ENCODE measurements around the gene MFNG.
A peak's percentile ranks its signal among the peaks of the same experiment; 100 is the strongest.

The MFNG gene

DNA sequence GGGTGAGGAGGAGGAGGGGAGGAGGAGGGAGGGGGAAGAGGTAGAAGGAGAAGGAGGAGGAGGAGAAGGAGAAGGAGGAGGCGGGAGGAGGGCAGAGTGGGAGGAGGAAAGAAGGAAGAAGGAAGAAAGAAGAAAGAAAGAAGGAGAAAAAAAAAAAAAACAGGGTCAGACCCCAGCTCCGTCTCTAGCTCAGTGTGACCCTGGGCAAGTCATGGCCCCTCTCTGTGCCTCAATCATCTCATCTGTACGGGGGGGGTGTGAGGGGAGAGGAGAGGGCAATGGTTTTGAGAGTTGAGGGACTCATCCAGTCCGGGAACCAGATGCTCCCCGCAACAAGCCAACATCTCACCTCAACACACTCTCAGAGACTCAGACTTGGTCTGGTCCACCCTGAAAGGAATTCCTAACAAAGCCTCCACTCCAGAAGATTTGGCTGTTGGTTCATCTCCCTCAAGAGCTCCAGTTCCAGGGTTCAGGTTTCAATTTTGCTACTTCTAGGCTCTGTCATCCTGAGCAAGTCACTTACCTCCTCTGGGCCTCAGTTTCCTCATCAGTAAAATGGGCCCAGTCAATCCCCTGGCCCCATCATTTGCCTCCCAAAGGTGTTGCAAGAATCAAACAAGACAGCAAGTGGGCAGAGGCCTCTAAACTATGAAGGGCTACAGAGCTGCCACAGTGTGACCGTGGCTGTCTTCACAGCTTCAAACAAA is 25.4 kb upstream of the MFNG start:
- DNase-seq (ENCODE audit: low read depth) = no peak

DNA sequence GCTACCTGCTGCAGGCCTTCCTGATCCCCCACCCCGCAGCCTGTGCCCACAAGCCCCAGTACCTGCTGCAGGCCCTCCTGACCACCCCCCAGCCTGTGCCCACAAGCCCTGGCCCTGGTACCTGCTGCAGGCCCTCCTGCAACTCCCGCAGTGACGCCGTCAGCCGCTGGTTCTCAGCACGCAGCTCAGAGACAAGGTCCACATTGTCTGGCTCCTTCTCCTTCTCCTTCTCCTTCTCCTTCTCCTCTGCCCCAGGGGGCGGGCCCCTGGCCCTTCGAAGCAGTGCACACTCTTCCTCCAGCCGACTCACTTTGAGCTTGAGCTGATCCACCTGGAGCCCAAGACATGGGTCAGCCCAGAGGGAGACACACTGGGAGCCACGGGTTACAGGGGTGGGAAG is 23.9 kb upstream of the MFNG start:
- DNase-seq (ENCODE audit: low read depth) = no peak

DNA sequence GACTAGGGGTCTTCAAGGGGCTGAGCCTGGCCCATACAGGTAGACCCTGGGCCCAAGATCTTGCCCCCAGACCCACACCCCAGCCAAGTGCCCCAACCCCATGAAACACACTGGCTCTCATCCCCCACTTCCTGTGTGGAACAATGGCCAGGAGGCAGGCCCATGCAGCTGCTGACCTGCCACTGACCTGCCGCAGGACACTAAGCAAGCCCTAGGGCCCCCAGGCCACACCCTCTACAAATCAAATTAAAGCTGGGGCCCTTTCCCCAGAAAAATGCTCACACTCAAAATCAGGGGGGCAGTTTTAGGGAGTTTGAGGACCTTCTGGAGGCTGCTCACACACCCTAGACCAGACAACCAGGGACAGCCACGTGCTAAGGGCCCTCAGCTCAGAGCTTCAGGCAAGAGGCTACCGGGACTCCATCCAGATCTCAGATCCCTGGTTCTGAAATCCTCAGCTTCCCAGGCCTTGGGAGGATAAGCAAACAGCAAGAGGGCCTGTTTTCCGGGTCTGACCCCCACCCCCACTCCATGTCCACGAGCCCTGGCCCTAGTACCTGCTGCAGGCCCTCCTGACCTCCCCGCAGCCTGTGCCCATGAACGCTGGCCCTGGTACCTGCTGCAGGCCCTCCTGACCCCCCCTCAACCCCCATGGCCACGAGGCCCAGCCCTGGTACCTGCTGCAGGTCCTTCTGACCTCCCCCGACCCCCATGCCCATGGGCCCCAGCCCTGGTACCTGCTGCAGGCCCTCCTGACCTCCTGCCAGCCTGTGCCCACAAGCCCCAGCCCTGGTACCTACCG is 23.1 kb upstream of the MFNG start:
- DNase-seq (ENCODE audit: low read depth) = no peak

DNA sequence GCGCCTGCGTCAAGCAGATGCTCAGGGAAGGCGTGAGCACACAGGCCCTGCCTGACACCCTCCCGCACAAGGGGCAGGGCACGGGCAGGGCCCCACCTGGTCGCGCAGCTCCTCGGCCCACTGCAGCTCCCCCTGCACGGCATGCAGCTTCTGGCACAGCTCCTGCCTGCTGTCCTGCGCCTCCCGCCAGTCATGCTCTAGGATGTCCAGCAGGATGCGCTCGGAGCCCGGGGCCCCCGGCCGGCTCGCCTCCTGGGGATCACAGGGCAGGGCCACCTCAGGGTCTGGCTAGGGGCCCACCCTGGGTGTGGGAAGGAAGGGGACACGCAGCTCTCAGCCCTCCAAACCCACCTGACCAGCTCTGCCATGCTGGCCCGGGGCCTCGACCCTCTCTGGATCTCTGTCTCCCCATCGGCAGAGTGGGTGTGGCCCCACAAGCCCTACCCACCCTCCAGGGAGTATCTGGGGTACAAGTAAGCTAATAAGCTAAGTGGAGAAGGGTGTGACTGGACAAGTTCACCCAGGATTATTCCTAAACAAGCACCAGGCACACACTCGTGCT is 22.3 kb upstream of the MFNG start:
- DNase-seq (ENCODE audit: low read depth) = no peak

DNA sequence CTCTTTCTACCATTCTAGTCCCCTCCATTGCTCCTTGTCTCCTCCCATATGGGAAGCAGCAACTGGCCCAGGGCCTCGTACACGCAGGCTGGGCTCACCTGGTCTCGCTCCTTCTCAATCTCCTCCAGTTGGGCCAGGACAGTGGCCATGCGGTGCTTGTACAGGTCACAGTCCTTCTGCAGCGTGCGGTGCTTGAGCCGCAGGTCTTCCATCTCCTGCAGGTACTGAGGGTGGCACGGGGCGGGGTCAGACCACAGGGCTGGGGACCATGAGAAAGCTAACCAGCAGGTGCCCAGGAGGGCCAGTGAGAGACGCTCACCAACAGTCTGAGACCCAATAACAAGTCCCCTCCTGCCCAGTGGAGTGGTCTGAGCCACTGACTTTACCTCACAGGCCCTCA is 21.5 kb upstream of the MFNG start:
- DNase-seq (ENCODE audit: low read depth) = no peak

DNA sequence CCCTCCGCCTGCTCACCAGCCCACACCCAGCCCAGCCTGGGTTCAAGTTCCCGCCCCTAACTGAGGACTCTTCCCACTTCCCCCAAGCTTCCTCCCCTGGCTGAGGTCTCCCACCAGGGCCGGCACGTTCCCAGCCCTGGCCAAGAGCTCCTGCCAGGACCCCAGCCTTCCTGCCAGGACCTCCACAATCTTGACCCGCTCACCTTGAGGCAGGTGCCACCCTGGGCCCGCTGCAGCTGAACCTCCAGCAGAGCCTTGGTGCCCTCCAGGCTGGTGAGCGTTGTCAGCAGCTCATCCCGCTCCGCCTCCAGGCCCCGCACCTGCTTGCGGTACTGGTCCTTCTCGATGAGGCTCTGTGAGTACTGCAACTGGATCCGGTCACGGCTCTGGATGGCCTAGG is 19.8 kb upstream of the MFNG start:
- DNase-seq (ENCODE audit: low read depth) = no peak

DNA sequence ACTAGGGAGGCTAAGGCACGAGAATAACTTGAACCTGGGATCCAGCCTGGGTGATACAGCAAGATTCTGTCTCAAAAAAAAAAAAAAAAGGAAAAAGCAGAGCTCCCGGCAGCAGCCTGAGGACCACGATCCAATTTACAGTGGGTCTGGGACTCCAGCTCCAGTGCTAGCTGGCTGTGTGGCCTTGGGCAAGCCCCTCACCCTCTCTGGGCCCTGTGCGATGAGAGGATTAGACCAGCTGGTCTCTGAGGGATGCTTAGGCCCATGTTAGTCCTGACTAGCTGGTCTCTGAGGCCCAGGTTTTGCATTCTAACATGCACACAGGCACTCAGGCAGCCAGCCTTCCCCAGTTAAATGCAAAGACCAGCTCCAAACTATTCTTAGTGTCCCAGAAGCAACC is 19.4 kb upstream of the MFNG start:
- DNase-seq (ENCODE audit: low read depth) = no peak

DNA sequence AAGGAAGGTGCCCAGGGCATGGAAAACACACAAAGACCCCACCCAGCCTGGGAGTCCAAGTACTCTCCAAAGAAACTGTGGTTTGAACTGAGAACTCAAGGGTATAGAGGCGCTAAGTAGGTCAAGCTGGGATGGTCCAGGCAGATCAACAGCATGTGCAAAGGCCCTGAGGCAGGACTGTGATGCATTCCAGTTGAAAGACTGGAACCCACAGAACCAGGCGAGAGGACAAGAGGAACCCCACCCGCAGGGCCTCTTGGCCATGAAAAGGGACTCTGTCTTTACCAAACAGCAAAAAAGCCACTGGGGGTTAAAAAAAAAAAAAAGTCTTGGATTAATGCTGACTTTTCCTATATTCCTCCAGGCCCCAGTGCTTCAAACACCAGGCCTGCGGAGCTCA is 18.8 kb upstream of the MFNG start:
- DNase-seq (ENCODE audit: low read depth) = no peak

DNA sequence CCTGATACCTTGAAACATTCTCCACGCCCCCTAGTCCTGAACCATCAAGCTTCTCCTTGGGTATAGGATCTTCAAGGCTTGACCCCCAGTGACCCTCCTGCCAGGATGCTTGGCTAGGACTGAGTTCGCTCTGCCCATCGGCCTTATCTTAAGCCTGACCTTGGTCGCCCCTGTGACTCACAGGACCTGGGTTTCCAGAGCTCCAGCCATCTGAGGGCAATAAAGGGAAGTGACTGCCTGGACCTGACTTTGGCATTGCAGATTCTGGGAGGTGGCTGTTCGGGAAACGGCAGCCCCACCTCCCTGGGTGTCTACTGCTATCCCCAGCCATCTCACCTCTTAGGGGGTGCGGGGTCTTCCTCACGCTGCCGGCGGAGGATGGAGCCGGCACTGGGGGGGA is 17.7 kb upstream of the MFNG start:
- DNase-seq (ENCODE audit: low read depth) = no peak

DNA sequence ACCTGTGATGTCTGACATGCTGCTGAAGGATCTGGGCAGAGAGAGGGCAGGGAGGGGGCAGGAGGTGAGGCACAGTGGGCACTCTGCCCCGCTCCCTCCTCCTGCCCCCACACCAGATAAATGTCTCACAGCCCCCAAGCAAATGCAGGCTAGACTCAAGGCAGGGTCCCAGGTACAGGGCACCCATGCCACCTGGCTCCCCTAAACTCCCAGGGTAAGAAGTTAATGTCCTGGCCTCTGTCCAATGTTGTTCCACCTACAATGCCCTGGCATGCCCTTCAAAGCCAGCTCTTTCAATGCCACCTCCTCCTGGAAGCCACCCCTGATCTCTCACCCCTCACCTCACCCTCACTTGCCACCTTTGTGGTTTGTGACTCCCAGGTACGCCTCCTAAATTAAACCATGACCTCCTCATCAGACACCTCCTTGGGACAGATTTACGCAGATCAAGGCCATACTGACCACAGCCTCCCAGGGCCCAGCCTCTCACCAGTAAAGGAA is 17.0 kb upstream of the MFNG start:
- no peak for DNase-seq (ENCODE audit: low read depth)

DNA sequence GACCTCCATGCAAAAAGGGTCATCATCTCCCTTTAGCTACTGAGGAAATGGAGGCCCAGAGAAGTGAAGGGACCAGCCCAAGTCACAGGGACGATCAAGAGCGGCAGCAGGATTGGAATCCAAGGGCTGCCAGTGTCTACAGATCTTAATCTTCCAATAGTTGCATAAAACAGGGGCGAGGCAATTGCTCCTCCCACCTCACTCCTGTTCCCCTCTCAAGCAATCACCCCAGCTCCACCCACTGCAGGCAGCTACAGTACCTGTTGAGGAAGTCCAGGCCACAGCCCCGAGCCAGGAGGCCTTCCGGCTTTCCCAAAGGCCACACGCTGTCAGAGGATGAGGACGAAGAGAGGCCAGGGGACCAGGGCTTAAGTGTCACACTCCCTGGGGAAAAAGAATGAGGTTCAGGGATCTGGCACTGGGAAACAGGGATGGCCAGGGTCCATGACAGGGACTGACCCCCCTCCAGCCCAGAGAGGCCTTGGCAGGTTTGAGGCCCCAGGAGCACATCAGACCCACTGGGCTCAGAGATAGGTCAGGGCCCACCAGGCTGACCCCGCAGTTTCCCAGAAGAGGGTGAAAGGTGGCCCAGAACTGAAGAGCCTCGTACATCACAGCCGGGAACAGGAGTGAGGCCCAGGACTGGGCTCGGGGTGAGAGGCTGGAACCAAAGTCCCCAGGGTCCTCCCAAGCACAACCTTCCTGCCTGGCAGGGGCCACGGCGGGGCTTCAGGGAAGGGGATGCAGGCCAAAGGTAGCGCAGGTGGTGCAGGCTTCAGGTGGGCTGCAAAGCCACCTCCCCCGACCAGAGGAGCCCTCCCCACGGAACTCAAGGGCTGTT is 16.4 kb upstream of the MFNG start:
- DNase-seq (ENCODE audit: low read depth) = no peak

DNA sequence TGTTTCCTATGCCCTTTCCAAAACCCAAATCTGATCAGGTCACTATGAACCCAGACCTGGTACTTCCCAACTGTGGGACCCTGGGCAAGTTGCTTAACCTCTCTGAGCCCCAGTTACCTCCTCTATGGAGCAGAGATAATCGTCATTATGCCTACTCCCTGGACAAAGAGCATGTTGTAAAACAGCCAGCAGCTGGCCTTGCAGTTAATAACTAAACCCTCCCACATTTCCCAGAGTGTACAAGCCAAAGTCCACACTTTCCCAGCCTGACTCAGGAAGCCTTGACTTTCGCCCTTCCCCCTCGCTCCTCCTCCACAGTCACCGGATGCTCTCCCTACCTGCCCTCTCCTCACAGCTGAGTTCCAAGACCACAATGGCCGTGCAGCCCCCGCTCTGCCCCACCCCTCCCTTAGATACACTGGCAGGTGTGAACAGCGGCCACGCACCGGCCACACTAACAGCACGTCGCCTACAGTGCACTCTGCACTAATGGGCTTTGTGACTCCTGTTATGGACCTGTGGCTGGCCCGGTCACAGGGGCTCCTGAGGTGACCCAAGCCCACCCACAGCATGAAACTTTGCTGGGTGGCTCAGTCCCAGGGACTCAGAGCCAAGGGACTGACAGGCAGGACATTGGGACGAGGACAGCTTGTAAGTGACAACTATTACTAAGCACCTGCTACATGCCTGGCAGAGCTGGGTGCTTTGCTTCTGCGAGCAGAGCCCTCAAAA is 15.6 kb upstream of the MFNG start:
- no peak for DNase-seq (ENCODE audit: low read depth)

DNA sequence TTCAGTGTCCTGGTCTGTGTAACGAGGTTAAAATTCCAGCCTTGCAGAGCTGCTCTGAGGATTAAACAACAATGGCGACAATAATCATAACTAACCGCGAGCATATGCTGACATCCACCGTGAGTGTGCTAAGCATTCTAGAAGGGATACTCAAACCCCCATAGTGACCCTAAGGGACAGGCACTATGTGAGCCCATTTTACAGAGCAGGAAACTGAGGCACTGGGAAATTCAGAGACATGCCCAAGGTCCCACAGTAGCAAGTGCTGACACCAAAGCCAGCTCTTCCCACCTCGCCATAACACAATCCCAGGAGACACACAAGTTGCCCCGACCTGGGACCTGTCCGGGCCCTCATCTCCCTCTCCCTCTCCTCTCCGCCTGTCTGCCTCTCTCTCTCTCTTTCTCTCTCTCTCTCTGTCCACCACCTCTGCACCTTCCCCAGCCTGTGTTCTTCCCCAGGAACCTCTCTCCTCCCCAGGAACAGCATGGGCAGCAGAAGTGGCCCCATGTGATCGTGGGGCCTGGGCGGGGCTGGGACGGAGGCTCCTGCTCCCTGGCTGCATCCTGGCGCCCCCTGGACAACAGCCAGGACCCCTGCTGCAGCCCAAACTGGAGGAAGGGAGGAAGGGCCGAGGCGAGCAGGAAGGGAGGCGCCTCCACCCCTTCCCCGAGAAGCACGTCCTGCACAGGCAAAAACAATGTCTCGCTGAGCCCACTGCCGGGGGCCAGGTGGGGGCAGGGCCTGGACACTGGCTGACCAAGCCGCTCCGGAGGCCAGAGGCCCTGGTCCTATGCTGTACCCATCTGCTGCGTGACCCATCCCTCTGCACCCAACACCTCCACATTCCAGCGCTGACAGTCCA is 14.8 kb upstream of the MFNG start:
- DNase-seq (ENCODE audit: low read depth) = no peak

DNA sequence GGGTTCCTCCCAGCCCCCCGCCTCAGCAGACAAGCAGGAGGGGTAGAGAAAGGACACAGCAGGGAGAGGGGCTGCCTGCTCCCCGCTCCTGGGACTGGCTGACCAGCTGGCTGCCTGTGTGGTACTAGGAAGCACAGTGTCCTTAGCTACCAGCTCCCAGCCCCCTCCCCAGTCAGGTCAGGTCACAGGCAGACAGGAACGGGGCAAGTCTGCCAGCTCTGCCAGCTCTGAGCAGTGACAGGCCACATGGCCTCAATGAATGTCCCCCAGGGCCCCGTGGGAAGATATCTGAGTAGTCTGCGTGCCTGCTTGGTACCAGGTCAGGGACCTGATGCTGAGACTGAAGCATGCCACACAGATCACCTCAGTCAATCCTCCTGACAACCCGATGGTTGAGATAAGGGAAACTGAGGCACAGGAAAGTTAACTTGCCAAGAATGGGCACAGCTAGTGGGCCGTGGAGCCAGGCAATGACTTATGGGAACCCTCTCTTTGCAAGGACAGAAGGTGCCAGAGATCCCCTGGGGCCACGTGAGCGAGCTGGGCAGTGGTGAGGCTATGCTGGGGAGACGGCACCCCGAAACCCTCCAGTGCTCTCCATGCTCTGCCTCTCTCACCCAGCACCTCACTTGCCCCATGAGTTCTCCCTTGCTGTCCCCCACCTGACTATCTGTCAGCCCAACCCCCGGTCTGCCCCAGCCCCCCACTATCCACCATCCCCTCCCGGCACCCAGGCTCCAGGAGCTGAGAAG is 13.8 kb upstream of the MFNG start:
- DNase-seq (ENCODE audit: low read depth) = no peak

DNA sequence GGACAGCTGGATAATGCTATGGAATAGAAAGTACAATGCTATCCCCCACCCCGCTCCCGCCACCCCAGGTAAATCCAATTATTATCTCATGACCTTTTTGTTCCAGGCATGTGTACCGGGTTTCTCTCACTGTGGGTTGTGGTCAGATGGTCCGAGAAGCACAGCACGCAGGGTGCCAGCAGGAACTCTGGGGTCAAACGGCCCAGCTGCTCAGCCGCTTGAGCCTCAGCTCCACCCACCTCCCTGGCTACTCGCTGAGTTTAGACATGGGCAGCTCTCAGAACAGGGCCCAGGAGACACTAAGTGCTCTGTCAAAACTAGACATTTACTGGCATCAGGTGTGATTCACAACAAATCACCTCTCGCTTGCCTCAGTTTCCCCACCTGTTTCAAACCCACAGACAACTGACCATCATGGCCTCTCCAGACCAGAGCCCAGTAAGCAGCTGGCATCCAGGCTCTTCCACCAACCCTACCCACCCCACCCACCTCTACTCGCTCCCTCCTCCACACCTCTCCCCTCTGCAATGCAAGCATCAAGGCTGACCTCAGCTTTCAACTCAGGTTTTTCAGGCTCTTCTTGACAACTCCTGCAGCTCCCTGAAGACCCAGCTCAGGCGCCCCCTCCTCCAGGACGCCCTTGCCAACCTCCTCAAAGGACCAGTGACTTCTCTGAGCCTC is 13.0 kb upstream of the MFNG start:
- DNase-seq (ENCODE audit: low read depth) = no peak

DNA sequence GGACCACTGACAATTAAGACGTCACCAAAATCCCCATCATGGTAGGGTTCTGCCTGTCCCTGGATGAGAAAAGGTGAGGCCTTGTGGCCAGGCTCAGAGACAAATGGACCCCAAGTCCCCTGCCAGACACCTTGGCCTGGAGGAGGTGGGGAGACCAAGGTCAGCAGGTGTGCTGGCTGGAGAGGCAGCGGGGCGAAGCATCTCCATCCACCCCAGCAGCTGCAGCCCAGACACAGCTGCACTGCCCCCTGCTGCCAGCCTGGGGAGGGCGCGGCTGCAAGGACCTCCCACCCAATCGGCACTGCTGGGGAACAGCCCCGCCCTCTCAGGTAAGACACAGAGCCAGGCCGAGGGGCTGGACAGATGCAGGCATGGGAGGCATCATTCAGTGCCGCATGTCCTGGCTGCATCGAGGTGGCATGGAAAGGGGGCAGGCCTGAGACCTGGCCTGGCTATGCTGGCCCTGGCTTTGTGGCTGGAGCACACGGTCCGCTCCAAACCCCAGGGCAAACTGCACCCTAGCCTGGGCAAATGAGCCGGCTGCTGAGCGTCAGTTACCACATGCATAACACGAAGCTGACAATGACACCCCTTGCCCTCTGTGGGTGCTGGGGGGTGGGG is 12.2 kb upstream of the MFNG start:
- DNase-seq (ENCODE audit: low read depth) = peak; percentile 61

DNA sequence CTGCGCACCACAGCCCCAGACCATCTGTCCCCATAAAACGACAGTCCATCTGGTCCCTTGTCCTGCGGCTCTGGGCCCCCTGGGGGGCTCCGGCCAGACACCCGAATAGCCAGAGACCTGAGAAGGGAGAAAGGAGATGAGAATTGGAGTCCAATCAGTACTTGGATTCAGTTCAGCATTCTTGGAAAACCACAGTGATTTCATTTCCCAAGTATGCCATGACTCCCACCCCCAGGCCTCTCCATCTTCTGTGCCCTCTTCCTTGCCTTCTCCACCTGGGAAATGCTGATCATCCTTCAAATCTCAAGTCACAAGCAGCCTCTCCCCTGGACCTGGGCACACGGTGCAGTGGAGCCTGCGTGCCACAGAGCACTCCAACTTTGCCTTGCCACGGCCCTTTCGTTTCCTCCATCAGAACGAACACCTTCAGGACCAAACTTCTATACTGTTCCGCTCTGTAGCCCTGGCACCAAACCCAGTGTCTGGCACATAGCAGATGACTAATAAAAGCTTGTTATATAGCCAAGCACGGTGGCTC is 10.9 kb upstream of the MFNG start:
- no peak for DNase-seq (ENCODE audit: low read depth)

DNA sequence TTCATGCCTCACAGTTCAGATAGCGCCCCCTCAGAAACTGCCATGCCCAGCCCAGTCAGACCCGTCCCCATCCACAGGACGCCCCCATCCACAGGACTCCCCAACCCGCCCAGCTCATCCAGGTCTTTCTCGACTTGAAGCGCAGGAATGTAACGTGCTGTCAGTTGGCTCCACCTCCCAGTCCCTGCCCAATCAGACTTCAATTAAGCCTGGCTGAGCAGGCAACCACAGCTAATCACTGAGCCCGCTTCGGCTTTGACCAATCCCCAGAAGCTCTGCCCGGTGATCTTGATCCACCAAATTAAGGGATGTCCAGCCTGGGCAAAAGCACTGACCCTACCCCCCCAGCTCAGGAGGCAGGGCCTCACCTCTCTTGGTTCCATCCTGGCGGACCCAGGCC is 10.5 kb upstream of the MFNG start:
- DNase-seq (ENCODE audit: low read depth) = no peak

DNA sequence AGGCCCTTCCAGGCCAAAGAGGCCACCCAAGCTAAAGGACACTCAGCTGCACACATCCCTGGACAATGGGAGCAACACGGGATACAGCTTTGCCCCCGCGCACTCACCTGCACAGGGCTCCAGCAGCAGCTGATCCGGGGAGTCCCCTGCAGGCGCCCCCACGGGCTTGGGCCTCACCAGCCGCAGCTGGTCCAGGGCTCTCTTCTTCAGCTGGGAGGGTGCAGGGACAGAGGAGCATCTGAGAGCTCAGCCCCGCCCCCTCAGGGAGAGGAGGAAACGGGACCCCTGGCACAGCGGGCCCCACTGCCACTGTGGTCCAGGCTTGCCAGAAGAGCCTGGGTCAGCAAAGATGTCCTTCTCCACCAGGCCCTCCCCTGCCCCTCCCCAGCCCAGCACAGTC is 7.8 kb upstream of the MFNG start:
- no peak for DNase-seq (ENCODE audit: low read depth)
